ENCODE results near the gene CHRNA7.

- TF ChIP-seq SMC3 (conservative IDR thresholded peaks at IDR 0.05; ENCODE audit: insufficient read depth, low read depth, low read length) (no peak), CTCF (IDR thresholded peaks at IDR 0.05 in 2 of 3, conservative IDR thresholded peaks at IDR 0.05 in 1 of 3; ENCODE audit: insufficient read depth in 2 of 3, low read depth in 1 of 3, low read length in 3 of 3) (no peak), POLR2AphosphoS5 (IDR thresholded peaks at IDR 0.05; ENCODE audit: control insufficient read depth, insufficient read depth, low read depth, low read length) (no peak), RCOR1 (IDR thresholded peaks at IDR 0.05; ENCODE audit: borderline replicate concordance in 1 of 2, low read depth in 2 of 2, low read length in 2 of 2) (no peak)
These were observed 68.9 kb downstream of the CHRNA7 start for GRCh38 chr15:32099097-32099785.

All from K562 (cell line).